Astrocyte (in vitro differentiated cells and primary cell): Measurements from ENCODE around the gene RAD21L1.

Experiments used
- EZH2 ChIP-seq: IDR thresholded peaks from 2 replicates; pipeline ENCODE4 v1.6.1; 2012; ENCODE audit warnings: mild to moderate bottlenecking, low read length, inconsistent platforms; ENCODE audit not compliant: insufficient read depth
- TF ChIP-seq, protein P1 (sequence below): IDR thresholded peaks from 2 replicates; pipeline ENCODE4 v1.5.1; 2011; ENCODE audit warnings: low read depth, mild to moderate bottlenecking, inconsistent platforms, low read length, moderate library complexity; ENCODE audit not compliant: insufficient read depth

DNA sequence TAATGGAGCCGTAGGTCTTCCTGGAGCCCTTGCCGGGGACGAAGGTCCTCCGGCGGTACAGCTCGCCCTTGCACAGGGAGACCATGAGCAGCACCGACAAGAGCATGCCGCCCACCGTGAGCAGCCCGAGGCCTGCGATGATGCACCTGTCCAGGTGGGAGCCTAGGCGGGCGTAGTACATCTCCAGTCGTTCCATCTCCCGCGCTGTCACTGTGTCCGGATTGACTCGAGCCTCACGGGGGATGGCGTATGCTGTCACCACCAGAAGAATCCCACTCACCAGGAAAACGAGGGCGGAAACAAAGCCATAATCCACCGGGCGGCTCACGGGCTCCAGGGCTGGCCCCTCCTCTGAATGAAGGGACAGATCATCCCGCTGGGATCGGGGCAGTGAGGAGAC lies 44.9 kb upstream of the RAD21L1 start:
- TF ChIP-seq, protein P1, sequence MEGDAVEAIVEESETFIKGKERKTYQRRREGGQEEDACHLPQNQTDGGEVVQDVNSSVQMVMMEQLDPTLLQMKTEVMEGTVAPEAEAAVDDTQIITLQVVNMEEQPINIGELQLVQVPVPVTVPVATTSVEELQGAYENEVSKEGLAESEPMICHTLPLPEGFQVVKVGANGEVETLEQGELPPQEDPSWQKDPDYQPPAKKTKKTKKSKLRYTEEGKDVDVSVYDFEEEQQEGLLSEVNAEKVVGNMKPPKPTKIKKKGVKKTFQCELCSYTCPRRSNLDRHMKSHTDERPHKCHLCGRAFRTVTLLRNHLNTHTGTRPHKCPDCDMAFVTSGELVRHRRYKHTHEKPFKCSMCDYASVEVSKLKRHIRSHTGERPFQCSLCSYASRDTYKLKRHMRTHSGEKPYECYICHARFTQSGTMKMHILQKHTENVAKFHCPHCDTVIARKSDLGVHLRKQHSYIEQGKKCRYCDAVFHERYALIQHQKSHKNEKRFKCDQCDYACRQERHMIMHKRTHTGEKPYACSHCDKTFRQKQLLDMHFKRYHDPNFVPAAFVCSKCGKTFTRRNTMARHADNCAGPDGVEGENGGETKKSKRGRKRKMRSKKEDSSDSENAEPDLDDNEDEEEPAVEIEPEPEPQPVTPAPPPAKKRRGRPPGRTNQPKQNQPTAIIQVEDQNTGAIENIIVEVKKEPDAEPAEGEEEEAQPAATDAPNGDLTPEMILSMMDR = no peak
- TF ChIP-seq EZH2 = no peak
